Activated T-cell treated with anti-CD3 and anti-CD28 coated beads, Interleukin-2, amount 50 U/mL, for 72 hours (primary cell): ENCODE results near the gene DNAJC1. TPM values are rescaled to one million over a fixed set of nuclear protein-coding genes. Genes with fewer than 3 reads are reported as not detected.
"Not testable (repeated sequence)": the region's sequence is repeated elsewhere in the genome, so short reads cannot be mapped to it uniquely, and the experiment has no call there.

Source experiments
- ATAC-seq, 2 donors: fragments of 150-1000 bp; cut with Tn5 transposase; replicated peaks in 1 of 2; 2 replicates each; pipeline ENCODE4 v1.10.0; 2021; ENCODE audit warnings: moderate library complexity in 2 of 2, mild to moderate bottlenecking in 1 of 2
- DNase-seq, 2 donors: peaks; one replicate each; pipeline ENCODE4 v3.0.0; 2021 to 2022; ENCODE audit warnings: mixed read lengths in 1 of 2
- H3K27ac Mint-ChIP-seq: one replicate; pipeline ENCODE4 v1.8.0; 2022; ENCODE audit warnings: mild to moderate bottlenecking, moderate library complexity, mixed read lengths
- H3K27me3 Mint-ChIP-seq: one replicate; pipeline ENCODE4 v1.8.0; 2022; ENCODE audit warnings: low read depth, mixed read lengths
- H3K36me3 Mint-ChIP-seq, 2 donors: one replicate each; pipeline ENCODE4 v1.8.0; 2022; ENCODE audit warnings: mixed read lengths in 2 of 2, mild to moderate bottlenecking in 1 of 2; ENCODE audit not compliant: insufficient read depth in 2 of 2
- H3K4me1 Mint-ChIP-seq: one replicate; pipeline ENCODE4 v1.8.0; 2022; ENCODE audit warnings: low read depth, mixed read lengths
- H3K4me3 Mint-ChIP-seq, 2 donors: one replicate each; pipeline ENCODE4 v1.8.0; 2022; ENCODE audit warnings: mild to moderate bottlenecking in 2 of 2, mixed read lengths in 2 of 2, moderate library complexity in 2 of 2
- H3K9me3 Mint-ChIP-seq, 2 donors: one replicate each; pipeline ENCODE4 v1.8.0; 2022; ENCODE audit warnings: mixed read lengths in 2 of 2
- total RNA-seq, 2 donors: library from RNA; stranded (reverse); gene quantifications; one replicate each; pipeline ENCODE4 v1.2.3, GENCODE V29; 2022

DNAJC1 gene
- total RNA-seq, 2 donors from 2014 or later: 40.6 to 42.4 TPM

- no peaks in the 10 kb centered on the region for H3K9me3 Mint-ChIP-seq
- ATAC-seq (no peak), DNase-seq (no peak)
- peaks cover 2 to 8% of the 10 kb centered on the region in 2 donors for H3K36me3 Mint-ChIP-seq
- no peaks in the 10 kb centered on the region for H3K27me3 Mint-ChIP-seq
- H3K4me1 Mint-ChIP-seq: peaks cover 27% of the 10 kb centered on the region
- H3K4me3 Mint-ChIP-seq: no peak overlapping the region
- H3K27ac Mint-ChIP-seq: no peak overlapping the region
These were observed 274.9 kb downstream of the DNAJC1 start for GRCh38 chr10:21728618-21729017.

DNA sequence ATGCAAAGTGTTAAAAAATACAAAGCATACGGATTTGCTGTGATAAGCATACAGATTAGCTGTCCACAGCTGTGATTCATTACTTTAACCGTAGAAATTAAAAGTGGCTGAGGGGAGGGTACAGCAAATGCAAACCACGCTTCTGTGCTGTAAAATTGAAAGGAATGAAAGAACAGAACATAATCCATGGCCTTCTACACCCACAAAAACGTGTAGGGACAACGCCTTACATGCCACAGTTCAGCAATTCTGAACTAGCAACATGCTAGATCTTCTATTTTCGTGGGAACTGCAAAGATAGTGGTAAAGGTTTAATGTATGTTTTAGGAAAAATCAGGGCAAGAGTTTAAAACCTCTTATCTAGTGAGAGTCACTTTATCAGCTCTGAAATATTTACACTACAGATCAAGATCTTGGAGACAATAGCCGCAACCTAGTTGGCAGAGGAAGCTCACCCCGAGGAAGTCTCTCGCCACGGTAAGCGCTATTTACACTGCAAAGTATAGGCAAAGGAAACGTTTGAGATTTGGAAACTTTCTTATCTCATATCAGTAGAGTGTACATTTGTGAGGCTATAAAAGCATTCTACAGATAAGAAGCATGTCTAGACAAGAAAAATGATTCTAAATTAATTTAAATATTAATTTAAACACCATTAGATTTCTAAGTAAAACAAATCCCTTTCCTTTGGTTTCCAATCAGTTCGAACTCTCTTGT is 275.9 kb downstream of the DNAJC1 start:
- H3K9me3 Mint-ChIP-seq: no peaks in the 10 kb centered on the region
- no peak for DNase-seq
- H3K36me3 Mint-ChIP-seq: peaks cover 2 to 8% of the 10 kb centered on the region in 2 donors
- H3K27ac Mint-ChIP-seq: no peak overlapping the region
- H3K4me1 Mint-ChIP-seq: peaks cover 27% of the 10 kb centered on the region
- H3K4me3 Mint-ChIP-seq: peak overlapping the region in 1 of 2 donors; percentile 30
- no peak for ATAC-seq
- H3K27me3 Mint-ChIP-seq: no peaks in the 10 kb centered on the region

- Mint-ChIP-seq H3K9me3 (no peaks in the 10 kb centered on the region), H3K36me3 (peaks cover 2 to 8% of the 10 kb centered on the region in 2 donors), H3K27me3 (no peaks in the 10 kb centered on the region), H3K4me1 (peaks cover 27% of the 10 kb centered on the region), H3K4me3 (no peak overlapping the region), H3K27ac (no peak overlapping the region)
- ATAC-seq: no peak
- DNase-seq: no peak
These were observed 276.8 kb downstream of the DNAJC1 start for GRCh38 chr10:21726601-21727225.

DNA sequence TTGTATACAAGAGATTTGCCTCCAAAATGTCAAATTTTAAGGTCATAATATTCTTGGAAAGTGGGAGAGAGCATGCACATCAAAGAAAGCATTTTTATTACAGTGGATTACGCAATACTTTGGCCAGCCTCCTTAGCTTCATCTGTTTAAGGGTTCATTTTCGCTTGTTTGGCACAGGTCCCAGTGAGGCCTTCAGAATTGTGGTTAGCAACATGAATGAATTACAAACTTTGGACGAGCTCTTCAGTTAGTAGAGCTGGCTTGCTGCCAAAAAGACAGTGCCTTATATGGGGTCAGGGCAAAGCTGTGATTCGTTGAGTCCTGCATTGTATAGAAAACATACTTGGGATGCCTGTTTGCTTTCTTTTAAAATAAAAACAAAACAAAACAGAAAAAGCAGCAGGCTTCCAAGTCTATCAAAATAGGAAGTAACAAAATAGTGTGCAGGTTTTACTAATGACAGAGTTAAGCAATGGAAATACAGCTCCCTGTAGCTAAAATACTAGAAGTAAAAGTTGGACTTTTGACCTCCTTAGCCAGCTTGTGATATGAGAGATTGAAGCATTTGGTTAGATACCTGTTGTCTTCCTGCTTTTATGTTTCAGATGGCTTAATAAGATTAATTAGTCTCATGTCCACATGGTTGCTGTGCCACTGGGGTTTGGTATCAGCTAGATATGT is 278.7 kb downstream of the DNAJC1 start:
- H3K4me3 Mint-ChIP-seq: peak overlapping the region in 1 of 2 donors; percentile 48
- peaks cover 27% of the 10 kb centered on the region for H3K4me1 Mint-ChIP-seq
- H3K27ac Mint-ChIP-seq: peak overlapping the region; percentile 5
- H3K27me3 Mint-ChIP-seq: no peaks in the 10 kb centered on the region
- H3K36me3 Mint-ChIP-seq: peaks cover 2 to 8% of the 10 kb centered on the region in 2 donors
- no peaks in the 10 kb centered on the region for H3K9me3 Mint-ChIP-seq
- DNase-seq (peak; percentile 47 to 64), ATAC-seq (peak; percentile 63 to 88)

- ATAC-seq (no peak), DNase-seq (no peak)
- Mint-ChIP-seq H3K27me3 (no peaks in the 10 kb centered on the region), H3K36me3 (peaks cover 2 to 8% of the 10 kb centered on the region in 2 donors), H3K27ac (peak overlapping the region; percentile 5), H3K9me3 (no peaks in the 10 kb centered on the region), H3K4me1 (peaks cover 27% of the 10 kb centered on the region), H3K4me3 (peak overlapping the region in 1 of 2 donors; percentile 48)
These were observed 279.4 kb downstream of the DNAJC1 start for GRCh38 chr10:21724020-21724589.

- H3K4me3 Mint-ChIP-seq: no peak overlapping the region
- peaks cover 2 to 5% of the 10 kb centered on the region in 2 donors for H3K36me3 Mint-ChIP-seq
- H3K4me1 Mint-ChIP-seq: peaks cover 16% of the 10 kb centered on the region
- H3K27ac Mint-ChIP-seq: no peak overlapping the region
- no peak for DNase-seq
- H3K27me3 Mint-ChIP-seq: no peaks in the 10 kb centered on the region
- no peak for ATAC-seq
- H3K9me3 Mint-ChIP-seq: no peaks in the 10 kb centered on the region
These were observed 281.3 kb downstream of the DNAJC1 start for GRCh38 chr10:21722209-21722608.

DNA sequence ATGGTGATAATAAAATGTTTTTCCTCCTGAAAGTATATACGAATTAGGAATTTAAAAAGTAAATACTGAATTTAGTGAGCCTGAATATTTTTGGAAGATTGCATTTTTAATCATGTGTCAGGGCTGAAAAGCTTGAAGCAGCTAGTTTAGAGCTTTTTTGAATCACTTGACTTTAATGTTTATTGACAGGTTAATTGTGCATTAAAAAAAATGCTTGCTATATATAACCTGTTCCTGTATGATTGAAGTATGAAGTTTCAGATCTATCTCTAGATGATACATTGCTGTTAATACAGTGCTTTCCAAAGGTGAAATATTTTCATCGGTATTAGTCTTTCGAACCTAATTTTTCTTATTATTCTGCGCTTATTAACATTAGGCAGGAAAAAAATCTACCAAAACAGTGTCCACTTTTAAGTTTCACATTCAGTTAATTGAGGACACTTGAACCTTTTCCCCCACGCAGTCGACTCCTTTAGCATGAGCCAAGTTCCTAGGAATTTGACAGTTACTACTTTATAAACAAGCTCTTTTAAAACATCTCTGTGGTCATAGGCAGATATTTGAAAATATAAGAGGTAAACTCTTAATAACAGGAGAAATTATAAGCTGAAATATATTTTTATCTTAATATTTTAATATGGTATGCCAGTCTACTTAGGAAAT is 282.4 kb downstream of the DNAJC1 start:
- H3K9me3 Mint-ChIP-seq: no peaks in the 10 kb centered on the region

GRCh38 chr10:21720090-21720489 is 283.4 kb downstream of the DNAJC1 start:
- H3K27me3 Mint-ChIP-seq: no peaks in the 10 kb centered on the region

More for the DNA sequence above, 282.4 kb downstream of the DNAJC1 start:
- H3K4me3 Mint-ChIP-seq: no peak overlapping the region
- peaks cover 0 to 2% of the 10 kb centered on the region in 2 donors for H3K36me3 Mint-ChIP-seq
- ATAC-seq (no peak), DNase-seq (no peak)
- H3K4me1 Mint-ChIP-seq: peaks cover 11% of the 10 kb centered on the region
- no peaks in the 10 kb centered on the region for H3K27me3 Mint-ChIP-seq
- H3K27ac Mint-ChIP-seq: no peak overlapping the region

DNA sequence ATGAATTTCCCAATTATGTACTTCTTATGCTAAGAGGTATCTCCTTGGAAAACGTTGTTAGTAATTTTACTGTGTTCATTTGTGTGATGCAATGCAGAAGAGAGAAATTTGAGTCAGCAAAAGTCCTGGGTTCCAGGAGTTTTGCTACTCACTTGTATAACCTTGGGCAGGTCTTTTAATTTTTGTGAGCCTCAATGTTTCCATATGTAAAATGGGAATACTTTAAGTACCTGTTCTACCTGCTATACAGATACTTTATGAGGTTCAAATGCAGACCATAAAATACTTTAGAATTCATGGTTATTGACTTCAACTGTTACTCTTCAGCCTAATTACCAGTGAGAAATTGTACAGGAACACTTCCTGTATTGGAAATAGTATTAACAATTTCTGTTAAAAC is 284.0 kb downstream of the DNAJC1 start:
- Mint-ChIP-seq H3K4me1 (peaks cover 4% of the 10 kb centered on the region), H3K4me3 (no peak overlapping the region), H3K9me3 (no peaks in the 10 kb centered on the region), H3K27me3 (no peaks in the 10 kb centered on the region), H3K36me3 (peaks cover 0 to 6% of the 10 kb centered on the region in 2 donors), H3K27ac (no peak overlapping the region)
- ATAC-seq (no peak), DNase-seq (no peak)

More at GRCh38 chr10:21720090-21720489, 283.4 kb downstream of the DNAJC1 start:
- peaks cover 10% of the 10 kb centered on the region for H3K4me1 Mint-ChIP-seq
- peaks cover 0 to 5% of the 10 kb centered on the region in 2 donors for H3K36me3 Mint-ChIP-seq
- no peak overlapping the region for H3K4me3 Mint-ChIP-seq
- no peak for DNase-seq
- H3K27ac Mint-ChIP-seq: peak overlapping the region; percentile 33
- no peaks in the 10 kb centered on the region for H3K9me3 Mint-ChIP-seq
- ATAC-seq: no peak

- not testable (repeated sequence) for H3K4me3 Mint-ChIP-seq, ATAC-seq, H3K4me1 Mint-ChIP-seq, H3K27me3 Mint-ChIP-seq, H3K9me3 Mint-ChIP-seq, DNase-seq, H3K27ac Mint-ChIP-seq
- H3K36me3 Mint-ChIP-seq: peaks cover 1 to 16% of the 10 kb centered on the region in 2 donors
These were observed 286.0 kb downstream of the DNAJC1 start for GRCh38 chr10:21717437-21718054.

DNA sequence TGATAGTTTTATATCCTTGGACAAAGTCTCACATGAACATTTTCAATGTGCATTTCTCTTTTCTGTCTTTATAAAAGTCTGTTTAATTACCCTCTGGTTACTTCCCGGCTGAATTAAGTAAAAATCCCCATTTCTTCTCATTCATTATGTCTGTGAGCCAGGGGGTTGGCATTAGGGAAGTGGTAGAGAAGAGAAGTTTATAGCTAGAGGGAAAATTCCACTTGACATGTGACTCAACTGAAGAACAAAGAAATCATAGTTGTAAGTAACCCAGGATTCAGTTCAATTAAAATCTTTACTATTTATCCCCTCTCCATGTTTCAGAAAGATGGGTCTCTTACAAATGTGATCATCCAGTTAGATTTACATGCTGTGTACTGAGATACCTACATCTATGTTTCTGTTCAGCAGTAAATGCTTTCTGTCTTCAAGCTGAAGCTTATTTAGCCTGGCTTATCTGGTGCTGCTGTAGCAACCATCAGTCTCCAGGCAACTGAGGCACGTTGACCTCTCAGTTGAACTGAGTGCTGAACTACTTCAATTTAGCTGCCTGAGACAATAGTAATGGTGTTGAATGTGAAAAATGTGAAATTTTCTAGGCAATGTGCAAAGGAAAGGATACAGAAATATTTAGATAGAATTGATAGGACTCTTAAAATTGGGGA is 287.9 kb downstream of the DNAJC1 start:
- Mint-ChIP-seq H3K4me1 (peaks cover 5% of the 10 kb centered on the region), H3K27me3 (no peaks in the 10 kb centered on the region), H3K4me3 (no peak overlapping the region), H3K27ac (no peak overlapping the region), H3K36me3 (peaks cover 1 to 16% of the 10 kb centered on the region in 2 donors), H3K9me3 (no peaks in the 10 kb centered on the region)
- ATAC-seq (no peak), DNase-seq (no peak)

DNA sequence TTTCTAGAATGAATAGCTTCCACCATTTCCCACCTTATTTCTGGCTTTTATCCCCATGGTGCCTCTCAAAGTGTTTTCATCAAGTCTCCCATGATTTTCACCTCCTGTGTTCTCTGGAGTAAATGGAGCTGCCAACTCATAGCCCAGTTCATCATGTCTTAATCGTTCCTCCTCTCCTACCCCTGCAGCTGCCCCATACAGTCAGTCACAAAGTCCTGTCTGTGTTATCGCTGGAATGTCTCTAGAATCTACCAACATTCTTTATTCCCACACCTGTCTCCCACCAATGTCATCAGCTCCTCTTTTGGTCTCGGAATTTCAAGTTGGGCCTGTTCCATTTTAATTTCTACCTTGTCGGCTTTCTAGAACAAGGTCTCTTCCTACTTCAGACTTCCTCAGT is 290.6 kb downstream of the DNAJC1 start:
- H3K9me3 Mint-ChIP-seq: no peaks in the 10 kb centered on the region
- H3K27me3 Mint-ChIP-seq: no peaks in the 10 kb centered on the region
- peaks cover 3 to 20% of the 10 kb centered on the region in 2 donors for H3K36me3 Mint-ChIP-seq
- H3K4me3 Mint-ChIP-seq: no peak overlapping the region
- peak overlapping the region; percentile 30 for H3K27ac Mint-ChIP-seq
- peaks cover 18% of the 10 kb centered on the region for H3K4me1 Mint-ChIP-seq
- no peak for DNase-seq
- ATAC-seq: no peak
